Measurements from ENCODE around the gene RERG.

DNA sequence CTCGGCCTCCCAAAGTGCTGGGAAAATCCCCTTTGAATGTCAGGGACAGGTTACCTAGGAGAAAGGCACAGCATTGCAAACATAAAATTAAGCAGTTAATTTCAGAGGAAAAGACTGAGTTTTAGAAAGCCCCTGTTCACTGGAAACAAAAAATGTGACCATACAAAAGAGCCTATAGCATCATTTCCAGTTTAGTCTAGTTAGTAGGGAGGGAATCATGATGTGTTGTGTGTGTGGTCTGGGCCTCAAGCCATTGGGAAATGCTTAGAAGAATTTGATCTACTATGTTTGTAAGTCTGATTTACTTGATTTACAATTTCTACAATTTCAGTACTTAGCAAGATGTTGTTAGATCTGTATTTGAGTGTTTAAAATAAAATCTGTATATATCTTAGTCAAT is 47.1 kb upstream of the RERG start:
- TF ChIP-seq, protein P1, sequence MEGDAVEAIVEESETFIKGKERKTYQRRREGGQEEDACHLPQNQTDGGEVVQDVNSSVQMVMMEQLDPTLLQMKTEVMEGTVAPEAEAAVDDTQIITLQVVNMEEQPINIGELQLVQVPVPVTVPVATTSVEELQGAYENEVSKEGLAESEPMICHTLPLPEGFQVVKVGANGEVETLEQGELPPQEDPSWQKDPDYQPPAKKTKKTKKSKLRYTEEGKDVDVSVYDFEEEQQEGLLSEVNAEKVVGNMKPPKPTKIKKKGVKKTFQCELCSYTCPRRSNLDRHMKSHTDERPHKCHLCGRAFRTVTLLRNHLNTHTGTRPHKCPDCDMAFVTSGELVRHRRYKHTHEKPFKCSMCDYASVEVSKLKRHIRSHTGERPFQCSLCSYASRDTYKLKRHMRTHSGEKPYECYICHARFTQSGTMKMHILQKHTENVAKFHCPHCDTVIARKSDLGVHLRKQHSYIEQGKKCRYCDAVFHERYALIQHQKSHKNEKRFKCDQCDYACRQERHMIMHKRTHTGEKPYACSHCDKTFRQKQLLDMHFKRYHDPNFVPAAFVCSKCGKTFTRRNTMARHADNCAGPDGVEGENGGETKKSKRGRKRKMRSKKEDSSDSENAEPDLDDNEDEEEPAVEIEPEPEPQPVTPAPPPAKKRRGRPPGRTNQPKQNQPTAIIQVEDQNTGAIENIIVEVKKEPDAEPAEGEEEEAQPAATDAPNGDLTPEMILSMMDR (IDR thresholded peaks at IDR 0.05) = no peak
- no peak for TF ChIP-seq POLR2A (IDR thresholded peaks at IDR 0.05)

All from prostate gland (tissue), 2 donors.